H1 (cell line): ENCODE results near the gene DMAC2L. TPM values are rescaled to one million over a fixed set of nuclear protein-coding genes. Genes with fewer than 3 reads are reported as not detected.

ENCODE experiments used
- CTCF ChIA-PET: fragments of 300-600 bp; sonication (Branson Sonifier 250); formaldehyde crosslinking; loops from one replicate; lab custom pipeline; 2021; ENCODE audit not compliant: partially characterized antibody; lab: Charles Lee
- POLR2A ChIA-PET: fragments of 300-600 bp; sonication (Branson Sonifier 250); formaldehyde crosslinking; loops from one replicate; lab custom pipeline; 2021; ENCODE audit warnings: inconsistent platforms; ENCODE audit not compliant: partially characterized antibody; lab: Charles Lee
- DNase-seq, 2 experiments: peaks; one replicate each; pipeline versions ENCODE4 v3.0.0 to v3.0.0-alpha.2; 2010 to 2022; ENCODE audit warnings: low spot score in 2 of 2, low read depth in 1 of 2, mixed read lengths in 1 of 2
- FAIRE-seq: peaks from 2 replicates; lab custom pipeline; 2011; peaks lifted over from hg19 to GRCh38; lab: Jason Lieb, UNC
- H2AFZ ChIP-seq: 2 replicates; pipeline ENCODE4 v1.8.1; 2012; ENCODE audit warnings: low read length, inconsistent platforms
- H2AK5ac ChIP-seq: 2 replicates; pipeline ENCODE4 v1.6.1; 2013; ENCODE audit warnings: low read depth, low read length
- H2BK120ac ChIP-seq: replicated peaks from 2 replicates; pipeline ENCODE3; 2013; ENCODE audit warnings: low read depth, low read length, inconsistent platforms
- H2BK12ac ChIP-seq: 2 replicates; pipeline ENCODE4 v1.6.1; 2013; ENCODE audit warnings: low read depth, low read length
- H2BK15ac ChIP-seq: 2 replicates; pipeline ENCODE4 v1.6.1; 2013; ENCODE audit warnings: low read length
- H2BK20ac ChIP-seq: 2 replicates; pipeline ENCODE4 v1.6.1; 2013; ENCODE audit warnings: low read length
- H2BK5ac ChIP-seq: 2 replicates; pipeline ENCODE4 v1.6.1; 2013; ENCODE audit warnings: low read depth, low read length
- H3K14ac ChIP-seq: 2 replicates; pipeline ENCODE4 v1.6.1; 2013; ENCODE audit warnings: inconsistent platforms; ENCODE audit not compliant: insufficient read length
- H3K18ac ChIP-seq: 2 replicates; pipeline ENCODE4 v1.6.1; 2013; ENCODE audit warnings: low read length; ENCODE audit errors: extremely low read depth
- H3K23ac ChIP-seq: 2 replicates; pipeline ENCODE4 v1.6.1; 2013; ENCODE audit warnings: inconsistent platforms; ENCODE audit not compliant: insufficient read length
- H3K23me2 ChIP-seq: 2 replicates; pipeline ENCODE4 v1.6.1; 2013; ENCODE audit warnings: low read depth, low read length
- H3K27ac ChIP-seq: 2 replicates; pipeline ENCODE4 v1.6.1; 2011; ENCODE audit warnings: low read depth, low read length, inconsistent platforms
- H3K27me3 ChIP-seq, 4 experiments: replicated peaks in 1 of 4; 1 replicate in 1 of 4; 2 replicates in 3 of 4; pipeline versions ENCODE4 v1.6.1 to v1.8.1; 2011 to 2013; ENCODE audit warnings: low read length in 3 of 4, mild to moderate bottlenecking in 3 of 4, inconsistent platforms in 2 of 4, mixed read lengths in 2 of 4, moderate library complexity in 1 of 4; ENCODE audit not compliant: control insufficient read depth in 3 of 4, insufficient read depth in 3 of 4; ENCODE audit errors: extremely low read depth in 1 of 4
- H3K36me3 ChIP-seq, 4 experiments: 2 replicates each; pipeline versions ENCODE4 v1.6.1 to v1.8.1; 2011 to 2013; ENCODE audit warnings: mild to moderate bottlenecking in 4 of 4, low read length in 3 of 4, moderate library complexity in 2 of 4, control low read depth in 1 of 4, inconsistent platforms in 1 of 4; ENCODE audit not compliant: insufficient read depth in 4 of 4, control insufficient read depth in 2 of 4
- H3K4ac ChIP-seq: replicated peaks from 2 replicates; pipeline ENCODE3; 2013; ENCODE audit warnings: low read length, low read depth, mixed read lengths, inconsistent platforms; ENCODE audit not compliant: insufficient read length
- H3K4me1 ChIP-seq, 4 experiments: replicated peaks in 1 of 4; 1 replicate in 1 of 4; 2 replicates in 3 of 4; pipeline versions ENCODE4 v1.6.1 to v1.8.1; 2011 to 2013; ENCODE audit warnings: low read length in 3 of 4, inconsistent platforms in 2 of 4, mixed read lengths in 1 of 4; ENCODE audit not compliant: insufficient read depth in 4 of 4, control insufficient read depth in 3 of 4
- H3K4me2 ChIP-seq, 2 experiments: 2 replicates each; pipeline versions ENCODE4 v1.6.1 to v1.8.1; 2011 to 2013; ENCODE audit warnings: low read depth in 2 of 2, low read length in 2 of 2, control low read depth in 1 of 2, inconsistent platforms in 1 of 2, mild to moderate bottlenecking in 1 of 2; ENCODE audit not compliant: insufficient read depth in 1 of 2
- H3K4me3 ChIP-seq, 4 experiments: fragments of 200-600, 300-600 bp in 1 of 4; sonication (generic), shearing (Covaris generic), sonication (Bioruptor Twin) in 1 of 4; 2 replicates each; pipeline versions ENCODE4 v1.5.1 to v1.8.1; 2011 to 2016; ENCODE audit warnings: low read length in 4 of 4, low read depth in 3 of 4, control low read depth in 2 of 4, inconsistent platforms in 2 of 4, mild to moderate bottlenecking in 2 of 4, mixed read lengths in 1 of 4, moderate library complexity in 1 of 4; ENCODE audit not compliant: insufficient read depth in 2 of 4; ENCODE audit errors: extremely low read depth in 1 of 4
- H3K56ac ChIP-seq: replicated peaks from 2 replicates; pipeline ENCODE3; 2013; ENCODE audit warnings: low read depth, mild to moderate bottlenecking, mixed read lengths, low read length, inconsistent platforms; ENCODE audit not compliant: insufficient read length
- H3K79me1 ChIP-seq: 2 replicates; pipeline ENCODE4 v1.6.1; 2013; ENCODE audit warnings: low read depth, low read length, control low read depth
- H3K79me2 ChIP-seq, 2 experiments: 2 replicates each; pipeline versions ENCODE4 v1.6.1 to v1.8.1; 2012 to 2013; ENCODE audit warnings: low read length in 2 of 2, mild to moderate bottlenecking in 2 of 2, inconsistent platforms in 1 of 2; ENCODE audit not compliant: insufficient read depth in 2 of 2, control insufficient read depth in 1 of 2
- H3K9ac ChIP-seq, 4 experiments: replicated peaks in 1 of 4; 1 replicate in 1 of 4; 2 replicates in 3 of 4; pipeline versions ENCODE4 v1.6.1 to v1.8.1; 2011 to 2013; ENCODE audit warnings: low read depth in 3 of 4, low read length in 3 of 4, control low read depth in 2 of 4, mild to moderate bottlenecking in 2 of 4, moderate library complexity in 2 of 4, inconsistent platforms in 1 of 4; ENCODE audit errors: extremely low read depth in 1 of 4
- H3K9me3 ChIP-seq, 2 experiments: 2 replicates each; pipeline versions ENCODE4 v1.6.1 to v1.8.1; 2012 to 2013; ENCODE audit warnings: mild to moderate bottlenecking in 2 of 2, moderate library complexity in 2 of 2, control low read depth in 1 of 2, inconsistent platforms in 1 of 2, low read depth in 1 of 2, low read length in 1 of 2, mixed read lengths in 1 of 2; ENCODE audit not compliant: insufficient read depth in 2 of 2
- H4K20me1 ChIP-seq, 2 experiments: replicated peaks in 1 of 2; 2 replicates each; pipeline versions ENCODE3 to v1.8.1; 2011 to 2013; ENCODE audit warnings: inconsistent platforms in 2 of 2, low read length in 2 of 2, mild to moderate bottlenecking in 1 of 2; ENCODE audit not compliant: insufficient read depth in 2 of 2, control insufficient read depth in 1 of 2
- H4K5ac ChIP-seq: 2 replicates; pipeline ENCODE4 v1.6.1; 2013; ENCODE audit warnings: low read length, low read depth, mixed read lengths, inconsistent platforms; ENCODE audit not compliant: insufficient read length
- H4K8ac ChIP-seq: 2 replicates; pipeline ENCODE4 v1.8.0; 2013; ENCODE audit warnings: mild to moderate bottlenecking, moderate library complexity, low read length, inconsistent platforms; ENCODE audit not compliant: insufficient read depth; ENCODE audit errors: extremely low read depth
- H4K91ac ChIP-seq: replicated peaks from 2 replicates; pipeline ENCODE3; 2013; ENCODE audit warnings: low read length, mixed read lengths, inconsistent platforms; ENCODE audit not compliant: insufficient read length
- ASH2L ChIP-seq: fragments of 200-600, 300-600 bp; sonication (generic); IDR thresholded peaks from one replicate; pipeline ENCODE4 v1.7.1; 2017; ENCODE audit warnings: low read length
- BACH1 ChIP-seq: IDR thresholded peaks from 2 replicates; pipeline ENCODE4 v1.6.1; 2012; ENCODE audit warnings: low read length, improper control_type of control experiment
- BRCA1 ChIP-seq: IDR thresholded peaks from 2 replicates; pipeline ENCODE4 v1.6.1; 2012; ENCODE audit warnings: low read depth, low read length, improper control_type of control experiment
- CEBPB ChIP-seq: IDR thresholded peaks from 2 replicates; pipeline ENCODE4 v1.6.1; 2012; ENCODE audit warnings: low read depth, low read length
- GABPA ChIP-seq: IDR thresholded peaks from 2 replicates; pipeline ENCODE4 v1.6.1; 2011; ENCODE audit warnings: mild to moderate bottlenecking, low read length, moderate library complexity, borderline replicate concordance; ENCODE audit not compliant: insufficient read depth
- JUND ChIP-seq: IDR thresholded peaks from 2 replicates; pipeline ENCODE4 v1.6.1; 2011; ENCODE audit warnings: mild to moderate bottlenecking, improper control_type of control experiment, low read length
- KDM5A ChIP-seq: fragments of 200-600 bp; IDR thresholded peaks from 2 replicates; pipeline ENCODE4 v1.7.1; 2012; ENCODE audit warnings: mild to moderate bottlenecking, low read length, inconsistent platforms, mixed read lengths
- POLR2AphosphoS5 ChIP-seq: IDR thresholded peaks from 2 replicates; pipeline ENCODE4 v1.6.1; 2011; ENCODE audit warnings: low read depth, low read length
- RFX5 ChIP-seq: IDR thresholded peaks from 2 replicates; pipeline ENCODE4 v1.6.1; 2011; ENCODE audit warnings: low read depth, low read length, improper control_type of control experiment, borderline replicate concordance
- RNF2 ChIP-seq: fragments of 200-900, 300-1000 bp; sonication (generic); IDR thresholded peaks from 2 replicates; pipeline ENCODE4 v1.7.1; 2016; ENCODE audit warnings: borderline replicate concordance, low read depth, mild to moderate bottlenecking, antibody characterized with exemption, low read length; ENCODE audit not compliant: poor library complexity, severe bottlenecking; ENCODE audit errors: missing control alignments
- SIRT6 ChIP-seq: IDR thresholded peaks from one replicate; pipeline ENCODE4 v1.7.1; 2012; ENCODE audit warnings: low read length, inconsistent platforms
- WGBS, 2 experiments: shearing (Covaris generic) in 1 of 2; methylation state at CpG; one replicate each; pipeline versions ENCODE4 v1.1.6 to v1.1.7; 2013 to 2015; ENCODE audit warnings: low lambda C conversion rate in 2 of 2, mixed read lengths in 2 of 2, inconsistent platforms in 1 of 2, low coverage in 1 of 2, missing lambda C conversion rate in 1 of 2; ENCODE audit not compliant: insufficient replicate concordance in 2 of 2, insufficient coverage in 1 of 2, insufficient read length in 1 of 2; ENCODE audit errors: extremely low coverage in 1 of 2, missing lambda C conversion rate in 1 of 2; 5-methylcytosine and 5-hydroxymethylcytosine counted together
- polyA plus RNA-seq, 7 experiments: library from polyadenylated mRNA; depleted of rRNA in 3 of 7; stranded (reverse) in 5 of 7; unstranded in 2 of 7; fragments of >200 nt in 5 of 7; fragments of 200-250 nt in 2 of 7; gene quantifications; 1 replicate in 5 of 7; 2 replicates in 1 of 7; 4 replicates in 1 of 7; pipeline versions ENCODE4 v1.2.1 to v1.2.3, GENCODE V29; 2011 to 2013; ENCODE audit warnings: missing spikeins in 2 of 7, mixed read lengths in 2 of 7
- total RNA-seq: library from RNA; stranded (reverse); fragmentation: NEBNext Ultra II Directional; extraction: Animal tissue kit (Norgen Biotek cat#: 25700); gene quantifications from 2 replicates; pipeline ENCODE4 v1.2.1, GENCODE V29; 2021
- TF ChIP-seq, protein P1 (sequence below), 3 experiments: IDR thresholded peaks; 1 replicate in 2 of 3; 2 replicates in 1 of 3; pipeline versions ENCODE4 v1.5.1 to v1.6.1; 2011; ENCODE audit warnings: low read length in 3 of 3, mild to moderate bottlenecking in 3 of 3, inconsistent platforms in 2 of 3, low read depth in 1 of 3, moderate library complexity in 1 of 3; ENCODE audit not compliant: insufficient read depth in 1 of 3; ENCODE audit errors: control extremely low read depth in 1 of 3

The DMAC2L gene
- total and polyA plus RNA-seq, 2 of the 8 experiments (the other 6 are each of a cell fraction or from before 2014, with no cell fraction given): 20.3 to 28.9 TPM

DNA sequence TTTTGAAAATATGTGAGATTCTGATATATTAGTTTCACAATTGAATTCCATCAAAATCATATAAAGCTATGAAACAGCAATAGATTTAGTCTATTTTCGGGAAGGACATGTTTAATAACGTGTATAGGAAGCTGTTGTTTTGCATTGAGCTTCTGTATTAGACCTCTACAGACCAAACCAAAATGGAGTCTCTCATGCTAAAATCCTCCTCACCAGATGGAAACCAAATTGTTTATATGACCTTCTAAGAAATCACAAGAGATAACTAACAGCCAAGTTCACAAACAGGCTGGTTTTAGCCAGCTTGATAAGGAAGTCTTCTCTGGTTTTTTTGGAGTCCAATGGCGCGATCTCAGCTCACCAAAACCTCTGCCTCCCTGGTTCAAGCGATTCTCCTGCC, 24.0 kb upstream of the DMAC2L start:
- Histone ChIP-seq H3K23ac (no peak overlapping the region), H2BK12ac (no peak overlapping the region), H3K56ac (no peak overlapping the region), H4K91ac (no peak overlapping the region), H4K5ac (no peak overlapping the region), H2BK20ac (no peak overlapping the region), H3K27ac (no peak overlapping the region), H3K9ac (no peak overlapping the region), H3K27me3 (no peaks in the 10 kb centered on the region), H3K9me3 (no peaks in the 10 kb centered on the region), H3K23me2 (no peaks in the 10 kb centered on the region), H3K18ac (no peak overlapping the region), H2BK120ac (no peak overlapping the region), H2BK5ac (no peak overlapping the region), H2AFZ (no peak overlapping the region), H3K4me1 (no peaks in the 10 kb centered on the region), H3K79me1 (0 out of 2 replicates have a peak, but pooled peaks cover 2% of the 10 kb centered on the region), H2AK5ac (no peak overlapping the region), H3K79me2 (no peaks in the 10 kb centered on the region), H3K36me3 (peaks cover 0 to 12% (median under 1%) of the 10 kb centered on the region in 4 experiments; a peak in 3 of 8 replicates), H4K8ac (no peak overlapping the region), H3K4me3 (no peak overlapping the region), H3K4me2 (no peak overlapping the region), H3K4ac (no peak overlapping the region), H4K20me1 (peaks cover 0 to 2% of the 10 kb centered on the region in 2 experiments), H2BK15ac (no peak overlapping the region), H3K14ac (no peak overlapping the region)
- FAIRE-seq: no peak
- POLR2A ChIA-PET: no interaction called here
- CTCF ChIA-PET: interaction anchor here (1.0 kb wide), 1 partner anchor 23 kb away, joined by 3 read pairs; no protein-coding TSS in a partner anchor
- no peak for DNase-seq
- 96% methylated on average over 5 of the region's 5 CpGs; no CpG with 5 or more reads in 1 of the 2 experiments for WGBS, 2 experiments
- TF ChIP-seq CEBPB: no peak
- TF ChIP-seq BACH1: no peak
- TF ChIP-seq RFX5: no peak
- no peak for TF ChIP-seq POLR2AphosphoS5
- no peak for TF ChIP-seq GABPA
- TF ChIP-seq ASH2L: no peak
- no peak for TF ChIP-seq JUND
- TF ChIP-seq, protein P1, sequence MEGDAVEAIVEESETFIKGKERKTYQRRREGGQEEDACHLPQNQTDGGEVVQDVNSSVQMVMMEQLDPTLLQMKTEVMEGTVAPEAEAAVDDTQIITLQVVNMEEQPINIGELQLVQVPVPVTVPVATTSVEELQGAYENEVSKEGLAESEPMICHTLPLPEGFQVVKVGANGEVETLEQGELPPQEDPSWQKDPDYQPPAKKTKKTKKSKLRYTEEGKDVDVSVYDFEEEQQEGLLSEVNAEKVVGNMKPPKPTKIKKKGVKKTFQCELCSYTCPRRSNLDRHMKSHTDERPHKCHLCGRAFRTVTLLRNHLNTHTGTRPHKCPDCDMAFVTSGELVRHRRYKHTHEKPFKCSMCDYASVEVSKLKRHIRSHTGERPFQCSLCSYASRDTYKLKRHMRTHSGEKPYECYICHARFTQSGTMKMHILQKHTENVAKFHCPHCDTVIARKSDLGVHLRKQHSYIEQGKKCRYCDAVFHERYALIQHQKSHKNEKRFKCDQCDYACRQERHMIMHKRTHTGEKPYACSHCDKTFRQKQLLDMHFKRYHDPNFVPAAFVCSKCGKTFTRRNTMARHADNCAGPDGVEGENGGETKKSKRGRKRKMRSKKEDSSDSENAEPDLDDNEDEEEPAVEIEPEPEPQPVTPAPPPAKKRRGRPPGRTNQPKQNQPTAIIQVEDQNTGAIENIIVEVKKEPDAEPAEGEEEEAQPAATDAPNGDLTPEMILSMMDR (IDR thresholded peaks at IDR 0.05; ENCODE audit: control extremely low read depth in 1 of 3, insufficient read depth in 1 of 3, low read depth in 1 of 3, low read length in 3 of 3): no peak
- no peak for TF ChIP-seq RNF2
- no peak for TF ChIP-seq SIRT6
- TF ChIP-seq BRCA1: no peak
- no peak for TF ChIP-seq KDM5A
